Karpas-422 (cell line): ENCODE results near the gene KRTAP24-1. TPM values are rescaled to one million over a fixed set of nuclear protein-coding genes. Genes with fewer than 3 reads are reported as not detected.

Experiments
- DNase-seq: peaks from one replicate; pipeline ENCODE4 v3.0.0-alpha.2; 2015
- H2AFZ ChIP-seq: fragments of 200-600 bp; sonication (generic); 2 replicates; pipeline ENCODE4 v1.6.1; 2014; ENCODE audit warnings: antibody characterized with exemption, low read length, mixed read lengths
- H3K27ac ChIP-seq: fragments of 200-600 bp; sonication (generic); 2 replicates; pipeline ENCODE4 v1.5.1; 2014; ENCODE audit warnings: mild to moderate bottlenecking, low read length, moderate library complexity
- H3K27me3 ChIP-seq: fragments of 200-600 bp; sonication (generic); 2 replicates; pipeline ENCODE4 v1.6.1; 2014; ENCODE audit warnings: low read length, mixed read lengths
- H3K36me3 ChIP-seq: fragments of 200-600 bp; sonication (generic); 2 replicates; pipeline ENCODE4 v1.6.1; 2014; ENCODE audit warnings: low read length, mixed read lengths; ENCODE audit not compliant: insufficient read depth
- H3K4me1 ChIP-seq: fragments of 200-600 bp; sonication (generic); 2 replicates; pipeline ENCODE4 v1.6.1; 2014; ENCODE audit warnings: mild to moderate bottlenecking, low read length, mixed read lengths
- H3K4me2 ChIP-seq: fragments of 200-600 bp; sonication (generic); 2 replicates; pipeline ENCODE4 v1.6.1; 2014; ENCODE audit warnings: low read length, low read depth, mild to moderate bottlenecking; ENCODE audit not compliant: poor library complexity, severe bottlenecking
- H3K4me3 ChIP-seq: fragments of 200-600 bp; sonication (generic); 2 replicates; pipeline ENCODE4 v1.5.1; 2014; ENCODE audit warnings: mild to moderate bottlenecking, antibody characterized with exemption, low read length, mixed read lengths
- H3K79me2 ChIP-seq: fragments of 200-600 bp; sonication (generic); 2 replicates; pipeline ENCODE4 v1.6.1; 2014; ENCODE audit warnings: mild to moderate bottlenecking, low read length, mixed read lengths
- H3K9ac ChIP-seq: fragments of 200-600 bp; sonication (generic); 2 replicates; pipeline ENCODE4 v1.6.0; 2014; ENCODE audit warnings: low read length
- H3K9me2 ChIP-seq: fragments of 200-600 bp; sonication (generic), shearing (Covaris generic); replicated peaks from 2 replicates; pipeline ENCODE4 v1.6.0; 2014; ENCODE audit warnings: mild to moderate bottlenecking, low read length, moderate library complexity; ENCODE audit not compliant: insufficient read depth
- H3K9me3 ChIP-seq: fragments of 300-700, 200-600 bp; sonication (generic); 2 replicates; pipeline ENCODE4 v1.6.1; 2014; ENCODE audit warnings: low read length, mixed read lengths
- H4K20me1 ChIP-seq: fragments of 200-600 bp; sonication (generic); 2 replicates; pipeline ENCODE4 v1.6.1; 2014; ENCODE audit warnings: mild to moderate bottlenecking, antibody characterized with exemption, low read length, low read depth; ENCODE audit not compliant: insufficient read depth
- total RNA-seq: library from RNA; depleted of rRNA; stranded (reverse); fragments of >200 nt; shearing (Covaris generic); gene quantifications from 2 replicates; pipeline ENCODE4 v1.2.3, GENCODE V29; 2014; ENCODE audit warnings: low replicate concordance

Gene KRTAP24-1
- total RNA-seq, 1 experiment from 2014 or later = not detected

DNA sequence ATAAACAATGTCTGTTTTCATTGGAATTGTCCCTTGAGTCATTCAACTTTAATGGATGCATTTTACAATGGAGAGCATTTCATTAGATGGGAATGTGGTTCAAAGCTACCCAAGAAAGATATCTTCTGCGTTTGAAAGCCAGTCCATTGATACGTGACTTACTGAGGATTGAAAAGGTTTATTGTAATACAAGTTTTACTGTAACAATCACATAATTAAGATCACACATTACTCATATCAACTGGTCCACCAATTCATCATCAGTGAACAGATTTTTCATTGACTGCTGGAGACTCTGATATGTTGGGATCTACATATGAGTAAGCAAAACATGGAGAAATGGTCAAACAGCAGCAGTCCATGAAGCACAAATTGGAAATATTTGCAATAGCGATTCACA lies 32.8 kb downstream of the KRTAP24-1 start:
- Histone ChIP-seq H3K4me2 (no peak overlapping the region), H3K27me3 (no peaks in the 10 kb centered on the region), H3K27ac (no peak overlapping the region), H3K9ac (no peak overlapping the region), H3K4me1 (no peaks in the 10 kb centered on the region), H3K36me3 (no peaks in the 10 kb centered on the region), H2AFZ (no peak overlapping the region), H3K4me3 (no peak overlapping the region), H3K9me2 (no peaks in the 10 kb centered on the region), H4K20me1 (no peaks in the 10 kb centered on the region), H3K79me2 (no peaks in the 10 kb centered on the region), H3K9me3 (no peaks in the 10 kb centered on the region)
- no peak for DNase-seq

DNA sequence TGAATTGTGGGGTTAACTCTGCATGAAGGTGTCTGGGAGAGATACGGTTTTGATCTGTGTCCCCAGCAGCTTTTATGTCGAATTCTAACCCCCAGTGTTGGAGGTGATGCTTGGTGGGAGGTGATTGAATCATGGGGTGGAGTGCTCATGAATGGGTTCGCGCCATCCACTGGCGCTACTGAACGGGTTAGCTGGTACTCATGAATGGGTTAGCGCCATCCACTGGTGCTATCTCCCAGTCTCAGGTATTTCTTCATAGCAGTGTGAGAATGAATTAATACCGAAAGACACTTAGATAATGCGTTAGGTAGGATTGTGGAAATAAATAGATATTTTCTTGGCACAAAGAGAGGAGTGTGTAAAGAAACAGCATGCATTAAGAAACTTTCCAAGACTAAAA lies 33.9 kb downstream of the KRTAP24-1 start:
- no peaks in the 10 kb centered on the region for H3K27me3 ChIP-seq
- H3K4me1 ChIP-seq = no peaks in the 10 kb centered on the region
- no peaks in the 10 kb centered on the region for H4K20me1 ChIP-seq
- no peak overlapping the region for H3K9ac ChIP-seq
- H2AFZ ChIP-seq = no peak overlapping the region
- no peak overlapping the region for H3K4me3 ChIP-seq
- H3K27ac ChIP-seq = no peak overlapping the region
- H3K9me3 ChIP-seq = no peaks in the 10 kb centered on the region
- H3K79me2 ChIP-seq = no peaks in the 10 kb centered on the region
- H3K9me2 ChIP-seq = no peaks in the 10 kb centered on the region
- H3K4me2 ChIP-seq = no peak overlapping the region
- no peak for DNase-seq
- no peaks in the 10 kb centered on the region for H3K36me3 ChIP-seq

DNA sequence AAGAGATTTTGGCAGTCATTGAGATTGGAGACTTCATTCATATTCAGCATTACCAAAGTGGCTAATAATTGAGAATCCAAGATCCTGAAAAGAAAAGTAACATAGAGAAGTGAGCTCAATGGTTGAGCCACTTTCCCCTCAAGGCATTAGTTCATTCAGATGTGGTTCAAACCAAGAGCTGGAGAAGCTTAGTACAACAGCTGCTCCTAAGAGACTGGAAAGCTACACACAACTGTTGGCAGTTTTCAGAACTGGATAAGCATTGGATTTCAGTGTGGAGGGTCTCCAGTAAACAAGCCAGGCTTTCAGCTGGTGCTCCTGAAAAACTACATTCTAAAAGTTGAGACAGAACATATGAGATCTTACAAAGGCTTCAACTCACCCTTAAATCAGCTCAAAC lies 37.7 kb downstream of the KRTAP24-1 start:
- Histone ChIP-seq H4K20me1 (no peaks in the 10 kb centered on the region), H3K27ac (no peak overlapping the region), H3K4me2 (no peak overlapping the region), H3K9me2 (no peaks in the 10 kb centered on the region), H2AFZ (no peak overlapping the region), H3K9ac (no peak overlapping the region), H3K9me3 (no peaks in the 10 kb centered on the region), H3K4me1 (no peaks in the 10 kb centered on the region), H3K27me3 (no peaks in the 10 kb centered on the region), H3K36me3 (no peaks in the 10 kb centered on the region), H3K79me2 (no peaks in the 10 kb centered on the region), H3K4me3 (no peak overlapping the region)
- DNase-seq = no peak

DNA sequence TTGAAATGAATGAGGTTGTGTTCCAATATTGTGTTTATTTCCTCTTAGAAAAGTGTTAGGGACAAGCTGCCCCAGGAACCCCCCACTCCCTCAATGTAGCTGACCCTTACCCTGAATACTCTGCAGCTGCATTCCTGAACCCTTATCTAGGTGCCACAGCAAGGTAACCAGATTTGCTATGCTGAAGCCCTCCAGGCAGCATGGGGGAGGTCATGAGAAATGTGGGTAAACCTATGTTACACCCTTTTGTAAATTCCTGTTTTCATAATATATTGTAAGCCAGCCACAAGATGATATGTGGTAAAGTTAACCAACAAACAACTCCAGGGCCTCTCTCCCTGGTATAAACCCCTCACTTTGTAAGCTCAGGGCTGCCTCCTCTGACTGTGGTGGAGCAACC lies 39.1 kb downstream of the KRTAP24-1 start:
- H2AFZ ChIP-seq = no peak overlapping the region
- no peak overlapping the region for H3K4me2 ChIP-seq
- H3K4me1 ChIP-seq = no peaks in the 10 kb centered on the region
- H4K20me1 ChIP-seq = no peaks in the 10 kb centered on the region
- no peaks in the 10 kb centered on the region for H3K9me2 ChIP-seq
- no peak overlapping the region for H3K27ac ChIP-seq
- no peaks in the 10 kb centered on the region for H3K27me3 ChIP-seq
- H3K36me3 ChIP-seq = no peaks in the 10 kb centered on the region
- H3K9me3 ChIP-seq = no peaks in the 10 kb centered on the region
- DNase-seq = no peak
- H3K4me3 ChIP-seq = no peak overlapping the region
- H3K79me2 ChIP-seq = no peaks in the 10 kb centered on the region
- H3K9ac ChIP-seq = no peak overlapping the region

DNA sequence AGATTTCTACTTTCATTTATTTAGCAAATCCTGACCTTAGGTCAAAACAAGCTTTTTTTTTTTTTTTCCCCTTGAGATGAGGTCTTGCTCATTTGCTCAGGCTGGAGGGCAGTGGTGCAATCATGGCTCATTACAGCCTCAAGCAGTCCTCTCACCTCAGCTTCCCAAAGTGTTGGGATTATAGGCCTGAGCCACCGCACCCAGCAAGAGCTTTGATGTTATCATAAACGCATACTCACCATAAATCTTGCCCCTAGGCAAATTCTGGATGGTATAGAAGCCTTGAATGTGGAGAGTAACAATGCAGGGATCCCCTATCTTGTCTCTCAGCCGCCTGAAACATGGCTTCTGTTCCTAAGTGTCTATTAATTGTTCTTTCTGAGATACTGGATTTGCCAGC lies 42.1 kb downstream of the KRTAP24-1 start:
- DNase-seq = no peak
- H2AFZ ChIP-seq = no peak overlapping the region
- H3K9ac ChIP-seq = no peak overlapping the region
- H3K27ac ChIP-seq = no peak overlapping the region
- H3K9me2 ChIP-seq = no peaks in the 10 kb centered on the region
- no peaks in the 10 kb centered on the region for H3K4me1 ChIP-seq
- no peaks in the 10 kb centered on the region for H3K9me3 ChIP-seq
- H3K36me3 ChIP-seq = no peaks in the 10 kb centered on the region
- H4K20me1 ChIP-seq = no peaks in the 10 kb centered on the region
- H3K4me3 ChIP-seq = no peak overlapping the region
- no peaks in the 10 kb centered on the region for H3K79me2 ChIP-seq
- no peak overlapping the region for H3K4me2 ChIP-seq
- H3K27me3 ChIP-seq = no peaks in the 10 kb centered on the region

DNA sequence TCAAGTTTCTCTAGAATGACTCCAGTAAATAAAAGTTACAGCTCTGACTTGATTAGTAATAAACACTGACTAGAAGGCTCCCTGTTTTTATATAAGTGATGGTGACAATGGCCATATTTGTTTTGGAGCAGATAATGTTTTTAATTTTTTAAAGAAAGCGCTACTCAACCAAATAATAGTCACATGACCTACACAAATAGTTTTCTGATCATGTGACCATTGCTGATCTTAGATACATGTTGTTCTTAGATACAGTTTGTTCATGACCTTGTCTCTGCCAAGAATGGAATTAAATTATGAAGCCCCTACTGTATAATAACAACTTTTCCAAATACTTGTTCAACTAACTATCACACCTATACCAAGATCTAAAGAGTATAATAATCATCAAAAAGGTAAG lies 44.6 kb downstream of the KRTAP24-1 start:
- DNase-seq = no peak
- Histone ChIP-seq H2AFZ (no peak overlapping the region), H3K4me2 (no peak overlapping the region), H3K9me2 (no peaks in the 10 kb centered on the region), H3K9ac (no peak overlapping the region), H3K4me3 (no peak overlapping the region), H3K27ac (no peak overlapping the region), H3K36me3 (no peaks in the 10 kb centered on the region), H3K9me3 (no peaks in the 10 kb centered on the region), H4K20me1 (no peaks in the 10 kb centered on the region), H3K27me3 (no peaks in the 10 kb centered on the region), H3K79me2 (no peaks in the 10 kb centered on the region), H3K4me1 (no peaks in the 10 kb centered on the region)

DNA sequence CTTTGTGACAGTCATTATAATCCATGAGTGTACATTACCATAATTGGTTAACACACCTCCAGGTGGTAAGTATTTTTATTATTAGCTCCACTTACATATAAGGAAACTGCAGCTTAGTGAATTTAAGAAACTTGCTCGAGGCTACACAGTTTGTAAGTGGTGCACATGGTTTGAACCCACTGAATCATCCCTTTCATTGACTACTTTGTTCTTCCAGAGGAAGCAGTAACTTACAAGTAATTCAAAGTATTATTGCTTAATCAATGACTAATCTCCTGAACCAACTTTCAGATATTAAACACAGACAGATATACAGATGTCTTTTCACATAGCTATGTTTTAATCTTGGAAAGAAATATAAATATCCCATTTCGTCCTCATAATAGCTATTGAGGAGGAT lies 48.1 kb downstream of the KRTAP24-1 start:
- Histone ChIP-seq H3K9me2 (no peaks in the 10 kb centered on the region), H3K4me1 (no peaks in the 10 kb centered on the region), H3K9ac (no peak overlapping the region), H3K9me3 (no peaks in the 10 kb centered on the region), H3K27me3 (no peaks in the 10 kb centered on the region), H3K79me2 (no peaks in the 10 kb centered on the region), H2AFZ (no peak overlapping the region), H3K4me3 (no peak overlapping the region), H3K27ac (no peak overlapping the region), H3K4me2 (no peak overlapping the region), H3K36me3 (no peaks in the 10 kb centered on the region), H4K20me1 (no peaks in the 10 kb centered on the region)
- no peak for DNase-seq

DNA sequence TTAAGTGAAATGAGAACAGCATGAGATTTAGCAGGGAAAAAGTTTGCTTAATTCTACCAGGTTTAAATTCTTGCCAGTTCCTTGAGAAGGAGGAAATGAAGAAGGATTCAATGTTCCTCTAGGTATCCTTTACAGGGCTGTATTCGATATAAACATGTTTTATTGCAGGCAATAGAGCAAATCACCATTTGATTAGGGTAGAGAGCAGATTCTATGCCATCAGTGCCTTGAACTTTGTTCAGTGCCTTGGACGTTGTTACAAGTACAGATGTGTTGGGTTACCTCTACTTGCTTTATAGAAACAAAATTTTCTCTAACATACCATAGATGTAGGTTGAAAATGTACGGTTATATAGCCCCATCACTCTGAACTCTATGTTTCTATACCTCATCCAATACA lies 48.7 kb downstream of the KRTAP24-1 start:
- Histone ChIP-seq H4K20me1 (no peaks in the 10 kb centered on the region), H3K4me2 (no peak overlapping the region), H2AFZ (no peak overlapping the region), H3K9ac (no peak overlapping the region), H3K27ac (no peak overlapping the region), H3K36me3 (no peaks in the 10 kb centered on the region), H3K27me3 (no peaks in the 10 kb centered on the region), H3K4me3 (no peak overlapping the region), H3K9me2 (no peaks in the 10 kb centered on the region), H3K79me2 (no peaks in the 10 kb centered on the region), H3K9me3 (no peaks in the 10 kb centered on the region), H3K4me1 (no peaks in the 10 kb centered on the region)
- no peak for DNase-seq
